Myocyte (in vitro differentiated cells): Measurements from ENCODE around the gene SERINC5. TPM values are rescaled to one million over a fixed set of nuclear protein-coding genes. Genes with fewer than 3 reads are reported as not detected.
A peak's percentile ranks its signal among the peaks of the same experiment; 100 is the strongest.
"Not testable (repeated sequence)": the region's sequence is repeated elsewhere in the genome, so short reads cannot be mapped to it uniquely, and the experiment has no call there.

Source experiments
- DNase-seq: peaks from one replicate; pipeline ENCODE4 v3.0.0-alpha.2; 2012; ENCODE audit warnings: low read depth
- total RNA-seq: library from RNA; depleted of rRNA; stranded (reverse); fragments of >200 nt; gene quantifications from 2 replicates; pipeline ENCODE4 v1.2.3, GENCODE V29; 2014

The SERINC5 gene
- total RNA-seq, 1 donor from 2014 or later, result 23.7 TPM

GRCh38 chr5:80229902-80230255, 26.0 kb downstream of the SERINC5 start:
- DNase-seq, result no peak

GRCh38 chr5:80227979-80228596, 27.8 kb downstream of the SERINC5 start:
- DNase-seq, result no peak

GRCh38 chr5:80225934-80226326, 29.9 kb downstream of the SERINC5 start:
- no peak for DNase-seq

- DNase-seq, result no peak
These were observed 30.5 kb downstream of the SERINC5 start for GRCh38 chr5:80225189-80225933.

GRCh38 chr5:80223561-80223960, 32.3 kb downstream of the SERINC5 start:
- no peak for DNase-seq

DNA sequence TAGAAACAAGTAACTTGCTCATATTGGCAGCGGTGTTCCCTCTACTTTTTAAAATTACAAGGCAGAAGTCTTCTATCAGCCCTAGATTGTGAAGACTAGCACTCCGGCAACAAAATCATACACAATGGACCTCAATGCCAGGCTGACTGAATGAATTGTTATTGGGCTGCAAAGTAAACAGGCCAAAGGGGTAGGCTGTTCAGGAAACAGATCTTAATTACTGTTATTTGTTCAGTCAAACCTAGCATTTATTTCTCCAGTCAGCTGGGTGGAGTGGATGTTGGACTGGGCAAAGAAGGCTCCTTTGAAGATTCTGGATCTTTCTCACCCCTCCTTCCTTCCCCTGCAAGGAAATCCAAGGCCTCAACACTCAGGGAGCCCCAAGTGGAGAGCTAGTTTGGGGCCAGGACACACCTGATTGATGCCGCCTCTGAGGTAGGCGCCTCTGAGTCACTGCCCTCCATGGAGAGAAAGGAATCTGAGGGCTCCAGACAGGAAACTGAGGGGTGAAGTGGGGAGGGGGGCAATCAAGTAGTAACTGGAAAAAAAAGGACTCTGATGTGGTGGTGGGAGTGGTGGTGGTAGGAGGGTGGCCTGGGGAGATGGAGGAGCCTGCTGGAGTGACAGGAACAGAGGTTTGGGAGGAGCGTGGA, 35.5 kb downstream of the SERINC5 start:
- no peak for DNase-seq

GRCh38 chr5:80219391-80219790, 36.5 kb downstream of the SERINC5 start:
- no peak for DNase-seq

DNA sequence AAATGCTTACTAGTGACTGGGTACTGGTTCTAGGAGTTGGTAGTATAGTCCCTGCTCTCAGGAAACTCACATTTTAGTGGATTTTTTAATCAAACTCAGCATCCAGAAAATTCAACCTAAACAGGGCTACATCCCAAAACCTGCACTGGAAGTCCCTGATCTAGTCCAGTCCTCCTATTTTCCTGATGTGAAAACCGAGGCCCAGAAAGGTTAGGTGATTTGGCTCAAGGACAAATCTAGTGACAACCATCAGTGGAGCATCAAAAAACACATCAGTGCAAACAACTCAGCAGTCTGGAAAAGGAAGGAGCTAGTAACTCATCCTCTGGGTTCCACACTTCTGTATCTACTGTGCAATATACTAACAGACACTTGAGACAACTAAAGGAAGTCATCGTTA, 38.2 kb downstream of the SERINC5 start:
- no peak for DNase-seq

GRCh38 chr5:80216753-80217596, 38.9 kb downstream of the SERINC5 start:
- DNase-seq, result peak; percentile 89

DNA sequence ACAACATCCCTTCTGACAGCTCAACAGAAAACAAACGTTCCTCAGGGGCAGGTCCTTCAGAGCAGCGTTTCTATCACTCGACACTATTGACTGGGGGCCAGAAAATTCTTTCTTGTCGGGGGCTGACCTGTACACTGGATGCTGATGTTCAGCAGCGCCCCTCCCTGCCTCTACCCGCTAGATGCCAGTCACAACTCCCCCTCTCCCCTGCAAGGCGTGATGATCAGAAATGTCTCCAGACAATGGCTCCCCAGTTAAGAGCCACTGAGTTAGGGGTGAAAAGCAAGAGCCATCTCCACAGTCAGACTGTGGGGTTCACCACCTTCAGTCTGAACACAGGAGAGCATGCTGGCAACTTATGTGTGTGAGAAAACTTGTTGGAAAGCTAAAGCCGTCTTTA, 39.8 kb downstream of the SERINC5 start:
- no peak for DNase-seq

- DNase-seq, result no peak
These were observed 40.3 kb downstream of the SERINC5 start for GRCh38 chr5:80215523-80215922.

DNA sequence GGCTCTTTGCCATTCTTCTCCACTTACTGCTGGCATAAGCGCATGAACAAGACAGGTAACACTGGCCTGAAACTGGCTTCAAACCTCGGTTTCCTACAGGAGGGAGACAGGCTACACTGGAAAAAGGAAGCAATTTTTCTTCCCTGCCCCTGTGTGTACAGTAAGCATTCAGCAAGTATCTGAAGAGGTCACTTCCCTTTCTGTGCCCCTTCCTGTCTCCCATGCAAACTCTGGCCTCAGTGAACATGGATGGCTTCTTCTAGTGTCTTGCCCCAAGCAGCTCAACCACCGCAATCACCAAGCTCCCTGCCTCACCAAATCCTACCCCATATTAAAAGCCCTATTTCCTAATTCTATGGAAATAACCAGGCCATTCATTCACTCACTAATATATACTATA, 42.4 kb downstream of the SERINC5 start:
- DNase-seq, result no peak

GRCh38 chr5:80212171-80212667, 43.6 kb downstream of the SERINC5 start:
- no peak for DNase-seq

DNA sequence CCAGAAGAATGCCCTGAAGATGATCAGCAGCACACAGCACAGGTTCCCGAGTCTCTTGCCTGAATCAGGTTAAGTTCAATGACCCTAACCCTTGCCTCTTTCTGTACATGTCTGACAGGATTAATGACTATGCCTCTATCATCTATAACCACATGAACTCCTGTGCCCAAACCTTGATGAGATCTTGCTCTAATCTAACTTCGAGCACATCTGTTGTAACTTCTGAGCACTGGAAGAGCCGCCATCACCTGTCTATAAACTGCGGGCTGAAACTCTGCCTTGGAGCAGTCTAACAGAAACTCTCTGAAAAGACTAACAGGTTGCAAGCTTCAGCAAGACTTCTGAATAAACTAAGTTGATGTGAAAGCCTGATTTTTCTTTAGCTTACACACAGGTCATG, 44.5 kb downstream of the SERINC5 start:
- DNase-seq, result no peak

GRCh38 chr5:80210014-80210413, 45.8 kb downstream of the SERINC5 start:
- DNase-seq, result no peak

- no peak for DNase-seq
These were observed 47.5 kb downstream of the SERINC5 start for GRCh38 chr5:80208381-80208780.

GRCh38 chr5:80207832-80208231, 48.0 kb downstream of the SERINC5 start:
- DNase-seq, result no peak

DNA sequence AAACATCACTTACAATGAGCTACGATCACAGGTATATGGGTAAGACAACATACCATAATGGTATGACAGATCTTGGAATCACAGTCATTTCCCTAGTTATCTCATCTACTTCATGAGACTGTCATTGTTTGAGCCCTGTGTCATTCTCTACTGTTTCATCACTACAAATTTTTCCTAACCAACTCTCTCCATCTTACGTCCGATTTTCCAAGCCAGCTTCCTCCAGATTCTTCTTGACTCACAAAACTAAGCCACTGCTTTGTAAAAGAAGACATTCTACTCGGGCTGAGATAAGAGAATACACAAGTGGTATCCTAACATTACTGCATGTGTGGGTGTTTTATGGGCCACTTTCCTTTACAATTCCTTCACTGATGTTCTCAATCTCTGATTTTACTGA, 49.6 kb downstream of the SERINC5 start:
- DNase-seq, result no peak

DNA sequence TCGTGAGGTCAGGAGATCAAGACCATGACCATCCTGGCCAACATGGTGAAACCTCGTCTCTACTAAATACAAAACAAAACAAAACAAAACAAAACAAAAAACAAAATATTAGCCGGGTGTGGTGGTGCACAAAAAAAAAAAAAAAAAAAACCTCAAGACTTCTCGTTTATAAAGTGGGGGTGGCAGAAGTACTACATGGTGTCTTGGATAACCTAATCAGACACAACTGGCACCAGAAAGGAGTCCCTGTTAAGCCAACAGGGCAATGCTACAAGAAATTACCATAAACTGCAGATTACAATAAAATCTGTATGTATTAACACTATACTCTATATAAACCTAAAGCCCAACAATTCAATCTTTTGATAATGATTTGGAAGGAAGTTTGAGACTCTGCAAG, 50.0 kb downstream of the SERINC5 start:
- DNase-seq, result no peak

GRCh38 chr5:80204808-80205614, 50.8 kb downstream of the SERINC5 start:
- DNase-seq, result no peak

- not testable (repeated sequence) for DNase-seq
These were observed 54.1 kb downstream of the SERINC5 start for GRCh38 chr5:80201763-80202162.
